Limb (tissue), 2 donors: ENCODE data around the gene GOLGA7B.
"Not testable (repeated sequence)": the region's sequence is repeated elsewhere in the genome, so short reads cannot be mapped to it uniquely, and the experiment has no call there.

Source experiments
- DNase-seq, 2 donors: peaks; one replicate each; pipeline ENCODE4 v3.0.0-alpha.2; 2016; ENCODE audit errors: extremely low spot score in 2 of 2

The GOLGA7B gene

DNA sequence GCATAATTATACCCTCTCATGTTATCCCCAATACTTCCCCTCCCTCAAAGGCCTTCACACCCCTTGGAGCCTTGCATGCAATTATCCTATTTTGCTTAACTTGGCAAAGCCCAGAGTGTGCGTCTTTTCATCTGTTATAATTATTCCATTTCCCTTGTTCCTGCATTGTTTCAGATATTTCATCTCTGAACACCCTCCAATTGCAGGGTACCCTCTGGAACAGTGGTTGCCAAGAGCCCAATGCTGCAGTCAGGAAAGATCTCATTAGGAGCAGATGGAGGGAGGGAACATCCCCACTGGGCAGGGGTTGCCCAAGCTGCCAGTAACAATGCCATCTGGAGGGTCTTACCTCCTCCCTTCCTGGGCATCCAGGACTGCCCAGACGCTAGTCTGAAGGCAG, 18.4 kb upstream of the GOLGA7B start:
- no peak for DNase-seq

DNA sequence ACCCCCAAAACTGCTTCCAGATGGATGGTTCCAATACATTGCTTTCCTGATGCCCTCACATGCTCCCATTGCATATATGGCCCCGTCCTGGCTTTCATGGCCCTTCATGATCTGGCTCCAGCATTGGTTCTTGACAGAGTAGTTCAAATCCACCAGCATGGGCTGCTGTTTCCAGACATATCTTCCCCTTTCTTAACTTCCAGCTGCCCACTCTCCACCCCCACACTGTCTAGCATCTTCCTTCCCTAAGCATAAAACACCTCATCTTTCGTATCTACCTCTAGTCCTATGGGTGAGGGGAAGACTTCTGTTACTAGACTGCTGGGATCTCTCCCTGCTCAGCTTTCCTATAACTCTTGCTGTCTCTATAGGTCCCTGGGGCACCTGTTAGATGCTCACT, 13.2 kb upstream of the GOLGA7B start:
- no peak for DNase-seq

DNA sequence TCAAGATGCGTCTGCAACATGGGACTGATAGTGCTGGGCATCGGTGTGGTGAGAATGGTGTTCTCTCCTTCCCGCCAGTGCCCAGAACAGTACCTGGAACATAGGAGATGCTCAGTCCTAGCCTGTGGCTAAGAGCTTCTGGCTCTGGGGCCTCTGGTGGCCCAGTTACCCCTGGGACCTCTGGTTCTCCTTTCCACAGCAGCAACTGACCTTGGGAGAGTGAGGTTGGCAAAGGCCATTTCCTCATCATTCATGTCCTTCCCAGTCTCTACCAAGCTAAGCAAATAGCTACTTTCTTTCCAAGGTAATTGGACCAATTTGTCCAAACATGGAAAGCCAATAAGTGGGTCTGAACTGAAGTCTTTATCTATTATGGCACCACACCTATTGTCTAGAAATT, 11.6 kb upstream of the GOLGA7B start:
- no peak for DNase-seq

DNA sequence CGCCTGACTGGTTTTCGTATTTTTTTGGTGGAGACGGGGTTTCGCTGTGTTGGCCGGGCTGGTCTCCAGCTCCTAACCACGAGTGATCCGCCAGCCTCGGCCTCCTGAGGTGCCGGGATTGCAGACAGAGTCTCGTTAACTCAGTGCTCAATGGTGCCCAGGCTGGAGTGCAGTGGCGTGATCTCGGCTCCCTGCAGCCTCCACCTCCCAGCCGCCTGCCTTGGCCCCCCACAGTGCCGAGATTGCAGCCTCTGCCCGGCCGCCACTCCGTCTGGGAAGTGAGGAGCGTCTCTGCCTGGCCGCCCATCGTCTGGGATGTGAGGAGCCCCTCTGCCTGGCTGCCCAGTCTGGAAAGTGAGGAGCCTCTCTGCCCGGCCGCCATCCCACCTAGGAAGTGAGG, 8.5 kb upstream of the GOLGA7B start:
- DNase-seq = not testable (repeated sequence)

DNA sequence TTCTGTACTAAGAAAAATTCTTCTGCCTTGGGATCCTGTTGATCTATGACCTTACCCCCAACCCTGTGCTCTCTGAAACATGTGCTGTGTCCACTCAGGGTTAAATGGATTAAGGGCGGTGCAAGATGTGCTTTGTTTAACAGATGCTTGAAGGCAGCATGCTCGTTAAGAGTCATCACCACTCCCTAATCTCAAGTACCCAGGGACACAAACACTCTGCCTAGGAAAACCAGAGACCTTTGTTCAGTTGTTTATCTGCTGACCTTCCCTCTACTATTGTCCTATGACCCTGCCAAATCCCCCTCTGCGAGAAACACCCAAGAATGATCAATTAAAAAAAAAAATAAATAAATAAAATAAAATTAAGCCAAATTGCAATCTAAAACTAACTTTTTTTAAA, 7.5 kb upstream of the GOLGA7B start:
- DNase-seq = not testable (repeated sequence)

DNA sequence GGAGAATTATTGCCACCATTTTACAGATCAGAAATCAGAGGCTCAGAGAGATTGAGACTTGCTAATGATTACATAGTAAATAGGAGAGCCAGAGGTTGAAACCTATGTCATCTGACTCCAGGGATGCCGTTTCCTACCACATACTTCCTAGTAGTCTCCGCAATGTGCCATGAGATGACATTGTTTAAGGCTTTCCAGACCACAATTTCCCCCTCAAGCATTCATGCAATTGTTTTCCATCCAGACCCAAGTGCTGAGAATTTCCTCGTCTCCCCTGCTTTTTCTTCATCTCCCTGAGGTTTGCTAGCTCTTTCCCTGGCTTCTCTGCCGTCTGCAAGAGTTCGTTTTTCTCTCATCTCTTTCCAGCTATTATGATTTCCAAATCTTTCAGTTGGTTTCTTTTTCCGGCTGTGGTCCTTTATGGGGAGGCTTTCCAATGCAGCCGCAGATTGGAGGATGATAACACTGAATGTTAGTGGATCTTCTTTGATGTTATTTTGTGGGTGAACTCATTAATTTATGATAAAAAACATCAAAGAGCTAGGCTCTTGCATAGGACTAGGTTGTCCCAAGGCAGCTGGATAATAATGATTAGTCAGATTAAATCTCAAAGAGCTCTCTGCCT, 6.9 kb upstream of the GOLGA7B start:
- DNase-seq = no peak

DNA sequence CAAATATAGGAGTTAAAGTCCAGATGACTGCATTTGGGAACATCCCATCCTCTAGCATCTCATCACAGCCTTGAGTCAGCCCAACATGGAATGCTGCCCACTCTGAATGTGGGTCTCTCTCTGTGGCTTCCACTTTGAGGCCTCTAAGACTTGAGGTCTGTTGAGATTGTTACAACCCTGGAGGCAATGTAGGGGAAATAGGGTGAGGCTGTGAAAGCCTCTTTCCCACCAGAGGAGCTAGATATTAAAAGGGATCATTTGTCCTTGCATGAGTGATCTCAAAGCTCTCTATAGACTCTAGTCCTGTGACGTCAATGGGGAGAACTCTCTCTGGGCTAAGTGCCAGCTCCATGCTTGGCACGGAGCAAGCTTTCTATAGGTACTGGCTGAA, 6.4 kb upstream of the GOLGA7B start:
- no peak for DNase-seq

DNA sequence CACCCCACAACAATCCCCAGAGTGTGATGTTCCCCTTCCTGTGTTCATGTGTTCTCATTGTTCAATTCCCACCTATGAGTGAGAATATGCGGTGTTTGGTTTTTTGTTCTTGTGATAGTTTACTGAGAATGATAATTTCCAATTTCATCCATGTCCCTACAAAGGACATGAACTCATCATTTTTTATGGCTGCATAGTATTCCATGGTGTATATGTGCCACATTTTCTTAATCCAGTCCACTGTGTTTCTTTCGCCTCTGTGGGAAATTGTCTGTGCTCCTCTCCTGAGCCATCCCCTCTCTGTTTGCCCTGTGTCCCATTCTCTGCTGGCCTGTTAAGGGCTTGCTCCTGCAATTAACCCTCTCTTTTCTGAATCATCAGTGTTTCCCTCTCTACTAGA, 5.7 kb upstream of the GOLGA7B start:
- not testable (repeated sequence) for DNase-seq

DNA sequence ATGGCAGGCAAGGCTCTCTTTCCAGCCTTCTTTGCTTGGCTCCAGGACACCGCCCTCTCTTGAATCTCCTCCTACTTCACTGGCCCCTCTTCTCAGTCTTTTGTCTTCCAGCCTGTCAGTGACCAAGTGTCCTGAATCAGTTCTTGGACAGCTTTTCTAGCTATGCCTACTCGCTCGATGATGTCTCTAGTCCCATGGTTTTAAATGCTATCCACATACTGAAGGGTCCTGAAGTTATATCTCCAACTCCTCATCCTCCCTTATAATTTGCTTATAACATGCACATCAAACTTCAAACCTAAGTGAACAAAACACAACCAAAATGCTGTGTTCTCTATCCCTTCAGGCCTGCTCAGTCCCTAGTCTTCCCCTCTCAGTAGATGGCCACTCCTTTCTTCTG, 5.0 kb upstream of the GOLGA7B start:
- DNase-seq = no peak

DNA sequence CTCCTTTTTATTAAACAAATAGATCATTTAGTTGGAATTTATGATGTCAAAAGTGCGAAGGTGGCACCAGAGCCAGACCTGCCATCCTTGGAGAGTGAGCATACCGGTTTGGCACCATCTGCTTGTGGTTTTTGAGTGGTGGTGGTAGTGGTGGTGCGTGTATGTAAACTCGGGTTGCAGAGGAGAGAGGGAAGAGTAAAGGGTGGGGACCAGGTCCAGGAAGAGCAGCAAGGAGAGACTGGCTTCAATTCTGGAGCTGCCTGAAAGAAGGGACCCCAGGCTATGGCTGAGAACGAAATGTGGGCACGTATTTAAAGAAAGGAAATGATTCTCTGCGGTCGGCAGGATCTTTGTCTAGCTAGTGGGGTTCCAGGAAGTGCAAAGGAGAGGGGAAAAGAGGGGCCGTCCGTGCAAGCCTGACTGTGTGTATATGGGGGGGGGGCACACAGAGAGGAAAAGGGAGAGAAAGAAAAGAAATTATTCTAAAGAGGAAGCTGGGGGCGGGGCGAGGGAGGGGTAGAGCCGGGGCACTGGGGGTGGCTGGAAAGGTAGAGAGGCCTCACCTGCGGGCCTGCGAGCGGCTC, 448 bp upstream of the GOLGA7B start:
- DNase-seq = no peak

DNA sequence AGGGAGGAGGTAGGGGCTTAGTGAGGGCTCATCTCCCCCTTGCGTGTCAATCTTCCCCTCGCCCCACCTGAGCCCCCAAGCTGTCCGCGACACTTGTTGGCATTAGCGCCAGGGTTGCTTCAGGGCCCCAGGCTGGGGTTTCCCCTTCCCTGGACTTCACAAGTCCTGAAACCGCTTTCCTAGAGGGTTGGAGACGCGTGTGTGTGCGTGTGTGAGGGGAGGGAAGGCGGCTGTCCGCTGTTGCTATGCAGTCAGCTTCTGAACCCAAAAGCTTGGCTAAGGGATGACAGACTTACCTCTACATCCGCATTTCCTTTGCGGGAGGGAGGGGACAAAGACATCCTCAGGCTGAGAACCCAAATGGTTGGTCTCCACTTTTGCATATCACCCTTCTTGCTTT, 803 bp downstream of the GOLGA7B start:
- DNase-seq = peak in 1 of 2 donors; percentile 40

DNA sequence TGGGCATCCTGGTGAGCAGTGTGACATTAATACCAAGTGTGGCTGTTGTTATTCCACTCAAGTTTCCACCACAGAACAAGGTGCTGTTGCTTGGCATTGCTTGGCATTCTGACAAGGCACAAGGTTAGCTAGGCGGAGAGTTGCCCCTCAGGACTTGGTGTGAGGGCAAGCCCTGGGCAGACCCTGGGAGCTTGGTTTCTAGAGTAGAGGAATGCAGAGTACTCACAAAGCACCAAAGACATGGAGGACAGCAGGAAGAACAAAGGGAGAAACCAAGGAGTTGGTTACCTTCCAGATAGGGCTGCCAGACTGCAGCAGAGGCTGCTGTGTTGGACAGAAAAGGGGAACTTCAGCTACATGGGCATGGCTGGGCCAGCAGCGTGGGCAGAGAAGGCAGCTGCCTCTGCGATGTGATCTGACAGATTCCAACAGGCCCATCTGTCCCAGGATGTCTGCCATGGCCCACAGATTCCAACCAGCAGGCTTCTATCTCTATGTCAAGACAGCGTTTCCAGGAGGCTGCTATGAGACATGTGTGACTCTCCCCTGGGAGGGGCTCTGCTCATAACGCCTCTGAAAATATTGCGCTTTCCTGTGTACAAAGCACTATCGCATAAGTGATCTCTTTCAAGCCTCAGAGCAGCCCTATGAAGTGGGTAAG, 1.8 kb downstream of the GOLGA7B start:
- DNase-seq = no peak

DNA sequence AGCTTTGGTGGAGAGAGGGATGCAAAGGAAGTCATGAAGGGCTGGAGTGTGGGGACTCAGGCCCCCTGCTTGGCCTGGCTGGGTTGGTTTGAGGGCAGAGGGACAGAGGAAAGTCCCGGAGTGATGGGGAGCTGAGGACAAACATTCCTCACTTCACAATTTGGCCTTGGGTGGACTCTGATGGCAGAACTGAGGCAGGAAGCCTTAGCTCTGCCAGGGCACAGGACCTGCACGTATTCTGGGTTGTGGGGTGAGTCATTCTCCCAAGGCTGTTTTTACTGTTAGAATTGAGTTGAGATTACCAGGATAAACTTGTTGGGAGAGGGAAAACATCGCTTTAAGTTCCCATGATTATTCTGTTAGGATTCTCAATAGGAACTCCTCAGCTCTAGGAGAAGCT, 2.6 kb downstream of the GOLGA7B start:
- no peak for DNase-seq

DNA sequence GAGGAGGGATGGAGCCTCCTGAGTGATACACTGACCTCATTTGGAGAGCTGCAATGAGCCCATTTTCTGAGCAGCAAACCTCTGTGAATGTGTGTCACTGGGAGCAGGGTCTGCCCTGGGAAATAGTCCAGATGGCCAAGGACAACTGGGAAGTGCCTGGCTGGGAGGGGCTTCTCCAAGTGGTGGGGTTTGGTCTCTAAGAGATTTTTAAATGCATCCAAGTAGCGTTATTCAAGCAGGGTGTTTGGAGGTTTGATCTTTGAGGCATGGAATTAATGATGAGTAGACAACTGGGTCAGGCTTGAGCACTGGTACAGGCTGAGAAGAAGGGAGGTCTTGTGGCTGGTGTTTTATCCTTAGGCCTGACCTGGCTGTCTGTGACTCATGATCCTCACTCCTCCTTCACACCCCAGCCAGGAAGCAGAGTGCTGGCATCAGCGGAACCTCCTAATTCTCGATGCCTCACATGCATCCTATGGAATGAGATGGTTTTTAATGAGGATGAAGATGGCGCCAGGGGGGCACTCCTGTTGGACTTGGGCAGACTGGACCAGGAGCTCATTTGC, 3.3 kb downstream of the GOLGA7B start:
- no peak for DNase-seq

DNA sequence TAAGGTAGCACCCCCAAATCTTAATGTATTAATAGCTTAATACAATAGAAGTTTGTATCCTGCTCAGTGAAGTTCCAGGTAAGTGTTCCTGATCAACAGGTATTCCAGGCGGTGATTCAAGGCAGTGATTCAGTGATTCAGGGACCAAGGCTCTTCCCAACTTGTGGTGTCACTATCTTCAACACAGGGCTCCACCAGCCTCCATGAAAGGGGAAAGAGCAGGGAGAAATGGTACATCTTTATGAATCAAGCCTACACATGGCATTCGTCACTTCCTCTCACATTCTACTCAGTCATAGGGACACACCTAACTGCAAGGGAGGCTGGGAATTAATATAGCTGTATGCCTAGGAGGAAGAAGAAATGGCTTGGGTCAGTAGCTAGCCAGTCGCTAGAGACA, 5.1 kb downstream of the GOLGA7B start:
- DNase-seq = no peak

DNA sequence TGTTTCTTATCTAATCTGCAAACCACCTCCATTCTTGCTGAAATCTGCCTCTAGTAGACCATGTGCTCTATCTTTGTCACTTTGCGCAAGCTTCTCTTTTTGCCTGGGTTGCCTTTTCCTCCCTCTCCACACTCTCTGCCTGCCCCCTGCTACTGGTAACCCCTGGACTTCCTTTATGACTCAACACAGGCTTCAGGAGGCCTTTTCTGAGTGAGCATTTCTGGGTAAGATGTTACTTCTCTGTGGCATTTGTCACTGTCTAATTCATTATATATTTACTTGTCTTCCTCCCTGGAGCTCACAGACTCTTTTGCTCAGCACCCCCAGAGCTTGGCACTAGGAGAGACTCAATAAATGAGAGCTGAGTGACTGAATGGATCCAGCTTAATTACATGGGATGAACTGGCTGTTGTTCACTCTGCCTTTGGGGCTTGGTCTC, 8.4 kb downstream of the GOLGA7B start:
- DNase-seq = no peak

DNA sequence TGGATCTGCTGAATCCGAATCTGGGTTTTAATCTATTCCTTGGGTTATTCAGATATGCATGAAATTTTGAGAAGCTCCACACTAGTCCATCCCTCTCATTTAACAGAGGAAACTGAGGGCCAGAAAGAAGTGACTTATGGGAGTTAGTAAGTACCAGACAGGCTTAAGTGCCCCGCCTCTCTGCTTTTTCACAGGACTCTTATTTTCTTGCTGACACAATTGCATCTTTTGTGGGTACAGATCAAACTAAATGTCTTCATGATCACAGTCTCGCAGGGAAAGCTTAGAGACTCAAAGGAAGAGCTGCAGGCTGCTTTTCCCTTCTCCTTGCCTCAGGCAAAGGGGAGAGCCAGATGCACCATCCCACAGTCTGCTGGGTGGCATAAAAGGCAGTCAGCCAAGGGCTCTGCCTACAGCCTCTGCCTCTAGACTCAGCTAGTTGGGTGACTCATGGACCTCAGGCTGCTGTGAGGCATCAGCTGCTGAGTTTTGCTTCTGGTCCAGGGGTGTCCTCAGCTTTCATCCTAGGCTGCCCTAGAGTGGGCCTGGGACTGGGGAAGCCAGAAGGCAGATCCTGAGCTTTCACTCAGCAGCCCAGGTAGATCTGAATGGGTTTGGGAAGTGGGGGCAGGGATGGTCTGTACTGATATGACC, 11.6 kb downstream of the GOLGA7B start:
- DNase-seq = no peak

DNA sequence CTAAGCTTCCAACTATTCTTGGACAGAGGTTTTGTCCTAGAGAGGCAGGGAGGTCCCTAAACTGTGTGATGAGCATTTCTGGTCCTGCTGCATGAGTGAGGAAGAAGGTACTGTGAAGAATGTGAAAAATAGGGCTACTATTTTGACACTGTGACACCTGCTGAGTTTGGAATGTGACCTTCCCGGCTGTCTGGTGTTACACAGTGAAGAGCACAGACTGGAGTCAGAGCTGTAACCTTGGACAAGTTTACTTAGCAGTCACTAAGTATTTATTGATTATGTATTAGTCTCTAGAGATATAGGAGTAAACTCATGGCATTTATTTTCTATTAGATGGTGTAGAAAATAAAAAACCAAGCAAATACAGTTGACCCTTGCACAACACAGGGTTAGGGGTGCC, 12.3 kb downstream of the GOLGA7B start:
- DNase-seq = no peak

DNA sequence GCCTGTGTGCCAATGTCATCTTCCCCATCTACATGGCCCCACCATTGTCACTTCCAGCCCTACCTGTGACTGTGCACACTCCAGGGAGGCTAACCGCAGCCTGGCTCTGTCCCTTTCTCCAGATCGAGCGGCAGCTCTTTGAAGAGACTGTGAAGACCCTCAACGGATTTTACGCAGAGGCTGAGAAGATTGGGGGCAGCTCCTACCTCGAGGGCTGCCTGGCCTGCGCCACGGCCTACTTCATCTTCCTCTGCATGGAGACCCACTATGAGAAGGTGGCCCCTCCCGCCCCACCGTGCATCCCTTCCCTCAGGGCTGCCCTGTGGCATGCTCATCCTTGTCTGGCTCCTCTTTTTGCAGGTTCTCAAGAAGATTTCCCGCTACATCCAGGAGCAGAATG, 14.2 kb downstream of the GOLGA7B start:
- no peak for DNase-seq

DNA sequence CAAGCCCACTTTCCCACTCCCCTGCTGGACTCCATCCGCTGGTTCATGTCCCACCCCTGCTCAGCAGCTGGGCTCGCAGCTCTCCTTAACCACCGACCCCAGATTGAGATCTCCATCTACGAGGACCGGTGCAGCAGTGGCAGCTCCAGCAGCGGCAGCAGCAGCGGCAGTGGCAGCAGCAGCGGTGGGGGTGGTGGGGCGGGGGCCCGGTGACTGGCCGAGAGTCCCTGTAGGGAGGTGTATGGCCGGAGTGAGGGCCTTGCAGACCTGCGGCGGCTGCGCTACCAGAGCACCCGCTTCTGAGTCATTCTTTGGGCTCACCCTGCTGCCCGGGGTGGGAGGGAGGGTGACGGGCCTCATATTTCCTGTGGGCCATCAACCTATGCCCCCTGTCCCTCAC, 15.8 kb downstream of the GOLGA7B start:
- DNase-seq = no peak

DNA sequence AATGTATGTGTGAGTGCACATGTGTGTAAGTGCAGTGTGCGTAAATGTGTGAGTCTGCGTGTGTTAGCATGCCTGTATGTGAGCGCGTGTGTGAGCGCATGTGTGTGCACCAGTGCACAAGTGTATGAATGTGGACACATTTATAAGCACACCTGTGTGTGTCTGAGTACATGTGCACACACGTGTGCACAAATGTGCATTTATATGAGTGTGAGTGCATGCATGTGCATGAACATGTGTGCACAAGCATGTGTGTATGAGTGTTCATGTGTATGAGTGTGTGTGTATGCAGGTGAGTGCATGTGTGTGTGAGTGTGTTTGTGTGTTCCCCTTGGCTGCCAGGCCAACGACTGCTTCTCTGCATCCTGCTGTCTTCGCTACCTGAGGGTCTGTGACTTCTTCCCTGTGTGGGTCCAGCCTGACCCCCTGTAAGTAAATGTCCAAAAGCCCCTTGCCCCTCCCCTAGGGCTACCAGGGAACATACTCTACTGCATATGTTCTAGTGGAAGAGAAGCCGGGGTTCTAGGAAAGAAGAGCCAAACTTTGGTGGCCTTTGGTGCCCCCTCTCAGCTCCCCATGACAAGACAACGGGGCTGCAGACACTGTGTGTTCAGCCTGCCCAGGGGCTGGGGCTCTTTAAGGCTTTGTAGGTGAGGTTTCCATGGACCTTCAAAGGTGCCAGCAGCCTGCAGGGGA, 17.0 kb downstream of the GOLGA7B start:
- DNase-seq = no peak
